HCT116 (cell line): Measurements from ENCODE around the gene GRHL3.

Experiments used
- JUND ChIP-seq: IDR thresholded peaks from 2 replicates; pipeline ENCODE4 v1.6.1; 2012
- SIN3A ChIP-seq: IDR thresholded peaks from 2 replicates; pipeline ENCODE4 v1.6.1; 2012; ENCODE audit warnings: low read depth
- SRF ChIP-seq: IDR thresholded peaks from 2 replicates; pipeline ENCODE4 v1.6.1; 2012; ENCODE audit warnings: low read depth

- TF ChIP-seq SIN3A (no peak), SRF (no peak), JUND (no peak)
Measured at GRCh38 chr1:24390924-24391782, 72.0 kb downstream of the GRHL3 start.
